ENCODE data around the gene GHRH.

- TF ChIP-seq SP1 (IDR thresholded peaks at IDR 0.05): no peak
- no peak for TF ChIP-seq L3MBTL2 (conservative IDR thresholded peaks at IDR 0.05)
Measured at GRCh38 chr20:37228656-37229055, 33.0 kb downstream of the GHRH start.

All from HEK293T (cell line).